Activated CD8-positive, alpha-beta memory T cell treated with anti-CD3 and anti-CD28 coated beads, Interleukin-2, amount 50 U/mL, for 4 hours (primary cell): ENCODE results near the gene SDR42E2.
A peak's percentile ranks its signal among the peaks of the same experiment; 100 is the strongest.
"Not testable (repeated sequence)": the region's sequence is repeated elsewhere in the genome, so short reads cannot be mapped to it uniquely, and the experiment has no call there.

Source experiments
- DNase-seq: peaks from one replicate; pipeline ENCODE4 v3.0.0-alpha.2; 2020

The SDR42E2 gene

DNA sequence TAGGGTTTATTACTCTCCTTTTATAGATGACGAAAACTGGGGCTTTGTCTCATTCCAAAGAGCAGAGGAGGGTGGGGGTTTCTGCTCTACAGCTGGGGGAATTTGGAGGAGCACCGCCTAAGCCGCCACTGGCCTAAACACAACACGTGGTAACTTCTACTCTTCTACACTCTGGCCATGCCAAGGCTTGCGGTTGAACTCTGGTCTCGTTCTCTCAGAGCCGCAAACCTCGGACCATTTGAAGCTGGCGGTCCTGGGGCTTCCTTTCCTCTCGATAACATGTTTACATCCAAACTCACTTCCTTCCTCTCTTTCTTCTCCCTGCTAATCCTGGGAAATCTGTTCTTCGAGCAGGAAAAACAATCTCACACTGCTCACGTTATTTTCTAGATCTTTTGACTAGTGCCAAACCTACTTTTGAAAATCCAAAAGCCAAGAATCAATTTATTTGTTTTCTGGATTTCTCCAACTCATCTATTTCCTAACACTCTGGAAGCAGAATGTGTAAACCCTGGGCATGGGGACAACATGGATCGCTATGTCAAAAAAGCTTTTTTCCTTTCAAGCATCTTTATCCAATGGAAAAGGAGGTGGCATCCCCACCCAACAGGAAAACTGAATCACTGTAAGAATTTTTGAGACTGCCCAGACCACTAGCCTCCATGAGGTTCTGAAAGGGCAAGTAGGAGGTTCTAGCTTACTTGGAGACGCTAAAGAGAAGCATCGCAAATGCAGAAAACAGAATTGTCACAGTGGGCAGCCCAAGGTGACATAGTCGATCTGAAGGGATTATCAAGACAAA is 30.2 kb downstream of the SDR42E2 start:
- peak; percentile 62 for DNase-seq

DNA sequence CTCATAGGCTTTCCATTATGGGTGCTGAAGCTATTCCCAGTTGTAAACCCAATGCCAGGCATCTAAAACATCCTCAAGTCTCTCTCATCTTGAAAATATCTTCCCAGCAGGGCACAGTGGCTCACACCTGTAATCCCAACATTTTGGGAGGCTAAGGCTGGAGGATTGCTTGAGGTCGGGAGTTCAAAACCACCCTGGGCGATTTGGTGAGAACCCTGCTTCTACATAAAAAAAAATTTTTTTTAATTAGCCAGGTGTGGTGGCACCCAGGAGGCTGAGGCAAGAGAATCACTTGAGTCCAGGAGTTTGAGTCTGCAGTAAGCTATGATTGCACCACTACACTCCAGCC is 30.7 kb downstream of the SDR42E2 start:
- no peak for DNase-seq

DNA sequence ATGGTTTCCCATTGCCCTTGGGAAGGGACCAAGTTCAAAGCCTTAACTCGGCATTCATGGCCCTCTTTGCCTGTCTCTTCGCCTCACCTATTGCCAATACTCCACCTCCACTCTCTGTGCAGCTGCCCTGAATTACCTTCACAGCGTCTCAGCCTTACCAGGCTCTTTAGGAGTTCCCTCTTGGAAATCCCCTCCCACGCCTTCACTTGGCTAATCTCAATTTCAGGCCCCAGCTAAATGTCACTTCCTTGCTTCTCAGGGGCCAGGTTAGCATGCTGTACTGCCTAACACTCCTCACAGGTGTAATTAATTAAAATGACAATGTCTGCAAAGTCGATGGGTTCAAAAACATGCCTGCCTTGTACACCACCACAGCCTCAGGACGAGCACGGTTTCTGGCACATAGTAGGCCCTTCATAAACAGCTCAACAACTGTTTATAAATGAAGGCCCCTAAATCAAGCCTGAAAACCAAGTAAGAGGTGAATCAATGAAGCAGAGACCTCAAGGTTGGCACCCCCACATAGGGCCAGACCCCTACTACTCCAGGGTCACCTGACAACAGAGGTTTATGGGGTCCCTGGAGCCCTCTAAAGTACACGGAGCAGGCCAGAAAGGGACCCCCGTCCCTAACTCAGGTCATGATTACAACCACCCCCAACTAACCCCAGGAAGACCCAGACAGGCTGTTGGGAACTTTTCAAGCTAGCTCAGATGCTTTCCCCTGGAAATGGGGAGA is 32.6 kb downstream of the SDR42E2 start:
- DNase-seq = peak; percentile 23

DNA sequence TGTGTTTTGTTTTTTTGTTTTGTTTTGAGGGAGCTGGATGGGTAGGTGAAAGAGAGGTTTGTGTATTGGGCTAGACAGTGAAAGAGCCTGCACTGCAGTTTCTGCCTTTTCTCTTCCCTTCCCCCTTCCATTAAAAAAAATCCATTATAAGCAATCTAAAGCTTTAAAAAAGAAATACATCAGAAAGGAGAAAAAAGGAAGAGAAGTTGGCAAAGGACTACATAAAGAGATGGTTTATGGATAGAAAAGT is 33.1 kb downstream of the SDR42E2 start:
- no peak for DNase-seq

DNA sequence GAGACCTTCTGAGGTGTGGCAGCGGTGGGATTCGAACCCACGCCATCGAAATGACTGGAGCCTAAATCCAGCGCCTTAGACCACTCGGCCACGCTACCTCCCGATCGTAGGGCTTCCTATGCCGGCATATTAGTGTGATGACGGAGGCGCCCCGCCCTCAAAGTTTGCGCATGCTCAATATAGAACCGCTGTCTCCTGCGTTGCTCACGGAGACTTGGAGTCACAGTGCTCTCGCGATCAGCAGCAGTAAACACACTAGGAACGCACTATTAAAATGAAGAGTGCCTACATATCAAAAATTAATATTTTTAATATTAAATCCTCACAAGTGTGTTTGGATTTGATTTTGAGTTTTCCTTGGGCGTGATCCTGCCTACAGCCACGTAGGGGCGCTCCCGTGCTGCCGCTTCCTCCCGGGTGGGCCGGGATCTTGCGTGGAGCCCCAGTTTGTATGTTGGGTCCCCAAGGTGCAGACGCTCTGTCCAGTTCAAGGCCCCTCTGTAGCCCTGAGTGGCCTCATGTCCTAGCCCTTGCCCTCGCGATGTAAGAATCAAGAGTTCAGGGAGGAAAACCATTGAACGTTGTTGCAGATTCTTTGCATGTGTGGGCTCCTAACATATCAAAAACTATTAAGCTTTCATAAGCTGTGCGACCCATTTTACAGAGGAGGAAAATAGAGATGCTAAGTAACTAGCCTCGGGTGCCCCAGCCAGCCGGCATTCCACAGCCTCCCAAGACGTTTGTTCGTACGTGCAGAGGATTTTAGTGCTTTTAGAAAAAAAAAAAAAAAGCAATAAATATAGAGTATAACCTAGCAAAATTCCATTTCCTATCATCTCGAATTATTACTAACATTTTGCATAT is 33.6 kb downstream of the SDR42E2 start:
- DNase-seq = peak; percentile 89

DNA sequence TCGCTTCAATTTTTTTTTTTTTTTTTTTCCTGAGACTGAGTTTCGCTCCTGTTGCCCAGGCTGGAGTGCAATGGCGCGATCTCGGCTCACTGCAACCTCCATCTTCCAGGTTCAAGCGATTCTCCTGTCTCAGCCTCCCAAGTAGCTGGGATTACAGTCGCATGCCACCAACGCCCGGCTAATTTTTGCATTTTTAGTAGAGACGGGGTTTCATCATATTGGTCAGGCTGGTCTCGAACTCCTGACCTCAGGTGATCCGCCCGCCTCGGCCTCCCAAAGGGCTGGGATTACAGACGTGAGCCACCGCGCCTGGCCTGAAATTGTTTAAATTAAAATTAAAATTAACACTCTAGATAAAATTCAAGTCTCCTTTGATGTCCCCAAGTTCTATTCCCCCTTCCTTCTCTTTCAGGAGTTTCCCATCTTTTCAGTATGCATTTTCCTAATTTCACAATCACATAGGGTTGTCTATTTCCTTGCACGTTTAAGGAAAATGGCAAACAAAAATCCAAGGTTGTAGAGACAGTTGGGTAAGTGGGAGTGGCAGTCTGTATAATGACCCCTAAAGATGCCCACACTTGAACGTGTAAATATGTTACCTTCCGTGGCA is 34.4 kb downstream of the SDR42E2 start:
- not testable (repeated sequence) for DNase-seq

DNA sequence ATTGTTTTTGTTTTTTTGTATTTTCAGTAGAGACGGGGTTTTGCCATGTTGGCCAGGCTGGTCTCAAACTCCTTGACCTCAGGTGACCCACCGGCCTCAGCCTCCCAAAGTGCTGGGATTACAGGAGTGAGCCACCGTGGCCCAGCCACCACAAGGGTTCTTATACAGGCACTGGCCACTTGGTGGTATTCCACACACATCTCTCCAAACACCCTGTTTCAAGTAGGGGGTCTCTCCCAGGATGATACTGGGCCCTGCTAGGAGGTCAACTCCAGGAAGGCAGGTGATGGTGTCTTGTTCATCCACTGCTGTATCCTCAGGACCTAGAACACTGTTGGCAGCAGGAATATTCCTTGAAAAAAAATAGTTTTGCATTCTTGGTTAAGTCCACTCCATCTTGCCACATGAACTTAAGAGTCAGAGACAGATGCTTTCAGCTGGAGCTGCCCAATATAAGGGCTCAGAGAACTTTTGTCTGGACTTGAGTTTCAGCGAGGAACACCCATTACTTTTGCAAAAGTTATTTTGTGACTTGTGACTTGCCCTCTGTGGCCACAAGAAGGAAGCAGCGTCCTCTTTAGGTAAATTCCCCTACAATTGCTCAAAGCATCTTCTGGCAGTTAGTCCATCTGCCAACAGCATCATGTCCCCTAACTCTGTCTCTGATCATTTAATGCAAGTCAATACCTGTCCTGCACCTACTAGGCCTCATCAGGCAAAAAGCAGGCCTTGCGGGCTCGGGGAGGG is 36.4 kb downstream of the SDR42E2 start:
- DNase-seq = no peak

DNA sequence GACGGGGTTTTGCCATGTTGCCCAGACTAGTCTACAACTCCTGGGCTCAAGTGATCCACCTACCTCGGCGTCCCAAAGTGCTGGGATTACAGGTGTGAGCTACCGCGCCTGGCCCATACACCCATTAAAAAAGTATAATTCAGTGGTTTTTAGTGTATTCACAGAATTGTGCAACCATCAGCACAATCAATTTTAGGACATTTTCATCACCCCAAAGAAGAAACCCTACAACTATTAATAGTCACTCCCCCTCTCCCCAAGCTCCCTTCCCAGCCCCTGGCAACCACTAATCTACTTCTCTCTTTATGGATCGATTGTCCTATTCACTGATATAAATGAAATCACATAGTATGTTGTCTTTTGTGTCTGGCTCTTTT is 39.9 kb downstream of the SDR42E2 start:
- DNase-seq = no peak

DNA sequence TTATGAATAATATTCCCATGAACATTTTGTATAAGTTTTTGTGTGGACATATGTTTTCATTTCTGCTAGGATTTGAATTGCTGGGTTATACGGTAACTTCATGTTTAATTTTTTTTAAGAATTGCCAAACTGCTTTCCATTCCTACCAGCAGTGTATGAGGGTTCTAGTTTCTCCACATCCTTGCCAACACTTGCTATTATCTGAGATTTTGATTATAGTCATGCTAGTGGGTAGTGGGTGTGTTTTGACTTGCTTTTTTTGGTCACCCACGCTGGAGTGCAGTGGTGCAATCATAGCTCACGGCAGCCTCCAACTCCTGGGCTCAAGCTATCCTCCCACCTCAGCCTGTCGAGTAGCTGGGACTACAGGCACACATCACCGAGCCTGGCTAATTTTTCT is 40.8 kb downstream of the SDR42E2 start:
- DNase-seq = no peak

DNA sequence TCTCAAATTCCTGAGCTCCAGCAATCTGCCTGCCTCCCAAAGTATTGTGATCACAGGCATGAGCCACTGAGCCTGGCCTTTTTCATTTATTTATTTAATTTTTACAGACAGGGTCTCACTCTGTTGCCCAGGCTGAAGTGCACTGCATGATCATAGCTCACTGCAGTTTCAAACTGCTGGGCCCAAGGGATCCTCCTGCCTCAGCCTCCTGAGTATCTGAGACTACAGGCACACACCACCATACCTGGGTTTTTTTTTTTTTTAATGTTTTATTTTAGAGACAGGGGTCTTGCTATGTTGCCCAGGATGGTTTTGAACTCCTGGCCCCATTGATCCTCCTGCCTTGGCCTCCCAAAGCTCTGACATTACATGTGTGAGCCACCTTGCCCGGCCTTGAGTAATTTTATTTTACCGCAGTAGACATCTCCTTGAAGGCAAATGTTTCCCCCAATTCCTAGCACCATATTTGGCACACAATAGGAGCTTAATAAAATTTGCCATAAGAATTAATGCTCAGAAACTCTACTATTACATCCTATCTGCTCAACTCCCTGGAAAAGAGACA is 41.9 kb downstream of the SDR42E2 start:
- no peak for DNase-seq

DNA sequence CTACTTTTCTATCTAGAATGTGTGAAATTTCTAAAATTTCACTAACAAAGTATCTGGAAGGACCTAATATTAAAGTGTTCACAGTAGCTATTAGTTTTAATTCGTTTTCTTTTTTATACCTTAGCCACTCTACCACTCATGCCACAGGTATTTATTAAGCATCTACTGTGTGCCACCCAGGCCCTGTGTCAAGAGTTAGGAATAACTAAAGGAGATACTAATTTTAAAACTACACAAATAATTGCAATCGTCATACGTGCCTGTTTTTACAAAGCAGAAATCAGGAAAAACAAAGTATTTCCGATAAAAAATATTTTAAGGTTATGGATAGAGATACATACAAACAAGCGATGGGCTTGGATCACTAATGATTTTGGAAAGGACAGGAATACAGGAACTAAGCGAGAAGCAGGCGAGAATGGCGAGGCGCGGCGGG is 43.3 kb downstream of the SDR42E2 start:
- no peak for DNase-seq

DNA sequence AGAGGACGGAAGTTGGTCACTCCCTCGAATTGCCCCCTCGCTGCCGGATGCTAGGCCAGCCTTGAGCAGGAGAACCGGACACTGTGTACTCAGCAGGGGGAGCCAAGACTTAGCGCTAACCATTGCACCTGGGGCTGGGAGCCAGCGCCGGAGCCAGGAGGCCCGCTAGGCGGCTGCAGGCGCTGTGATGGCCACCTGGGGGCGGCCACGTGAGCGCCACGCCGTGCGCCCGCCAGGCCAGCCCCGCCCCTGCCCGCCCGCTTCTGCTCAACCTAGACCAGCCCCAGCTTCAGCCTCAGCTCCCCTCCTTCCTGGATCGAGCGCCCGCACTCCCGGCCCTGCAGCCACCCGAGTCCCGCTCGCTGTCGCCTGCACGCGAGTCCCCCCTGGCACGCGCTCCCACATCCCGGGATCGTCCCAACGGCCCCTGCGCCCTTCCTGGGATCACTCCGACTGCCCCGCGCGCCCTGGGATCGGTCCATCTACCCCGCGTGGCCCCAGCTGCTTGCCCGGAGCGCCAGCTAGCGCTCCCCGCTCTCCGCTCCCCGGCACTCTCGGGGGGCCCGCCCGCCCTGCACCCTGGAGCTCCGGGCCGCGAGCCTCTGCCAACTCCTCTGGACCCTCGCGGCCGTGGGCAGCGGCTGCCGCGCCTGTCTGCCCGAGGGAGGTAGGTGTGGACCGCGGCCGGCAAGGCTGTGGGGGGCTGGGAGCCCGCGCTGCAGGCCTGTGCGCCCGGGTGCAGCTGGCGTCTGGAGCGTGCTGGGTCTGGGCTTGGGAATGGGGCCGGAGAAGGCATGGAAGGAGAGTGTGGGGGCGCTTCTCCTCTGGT is 43.9 kb downstream of the SDR42E2 start, which contains the start of gene EEF2K:
TSS of gene EEF2K (plus strand) at position 266 of the 829 bp plus-strand sequence. CDS start 19,452 bp downstream, outside the sequence.
- DNase-seq = peak; percentile 81

DNA sequence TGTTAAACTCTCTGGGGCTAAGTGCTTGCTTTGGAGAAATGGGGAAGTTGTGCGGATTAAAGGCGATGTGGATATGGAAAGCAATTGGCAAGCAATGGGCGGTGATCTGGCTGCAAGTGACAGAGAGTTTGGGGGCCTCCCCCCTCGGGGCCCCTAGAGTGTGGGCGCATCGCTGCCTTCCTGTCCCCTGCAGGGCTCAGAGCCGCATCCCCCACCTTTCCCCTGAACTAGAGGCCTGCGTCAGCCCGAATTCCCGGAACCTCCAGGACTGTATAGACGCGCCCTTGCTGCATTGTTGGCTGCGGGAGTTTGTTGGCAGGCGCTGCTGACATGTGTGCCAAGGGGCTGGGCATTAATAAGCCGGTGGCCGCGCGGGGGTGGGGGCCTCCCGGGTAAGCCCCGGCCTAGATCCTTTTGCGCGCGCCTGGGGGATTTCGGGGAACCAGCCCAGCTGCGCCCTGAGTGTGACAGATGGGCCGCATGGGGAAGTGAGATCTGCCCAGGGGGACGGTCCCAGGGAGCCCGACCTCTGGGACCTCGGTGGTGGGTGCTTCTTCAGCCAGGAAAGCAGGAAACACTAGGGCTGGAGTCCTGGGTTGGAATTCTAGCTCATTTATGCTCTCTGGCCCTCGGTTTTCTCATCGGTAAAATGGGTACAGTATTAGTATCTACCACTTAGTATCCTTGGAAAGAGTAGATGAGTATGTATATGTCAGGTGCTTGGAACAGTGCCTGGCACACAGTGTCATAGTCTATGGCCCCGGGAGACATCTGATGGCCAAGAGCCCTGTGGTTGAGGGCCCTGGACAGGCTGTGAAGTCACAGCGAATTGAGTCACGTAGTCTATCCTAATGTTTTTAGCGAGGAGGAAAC is 44.8 kb downstream of the SDR42E2 start:
- DNase-seq = peak; percentile 57

DNA sequence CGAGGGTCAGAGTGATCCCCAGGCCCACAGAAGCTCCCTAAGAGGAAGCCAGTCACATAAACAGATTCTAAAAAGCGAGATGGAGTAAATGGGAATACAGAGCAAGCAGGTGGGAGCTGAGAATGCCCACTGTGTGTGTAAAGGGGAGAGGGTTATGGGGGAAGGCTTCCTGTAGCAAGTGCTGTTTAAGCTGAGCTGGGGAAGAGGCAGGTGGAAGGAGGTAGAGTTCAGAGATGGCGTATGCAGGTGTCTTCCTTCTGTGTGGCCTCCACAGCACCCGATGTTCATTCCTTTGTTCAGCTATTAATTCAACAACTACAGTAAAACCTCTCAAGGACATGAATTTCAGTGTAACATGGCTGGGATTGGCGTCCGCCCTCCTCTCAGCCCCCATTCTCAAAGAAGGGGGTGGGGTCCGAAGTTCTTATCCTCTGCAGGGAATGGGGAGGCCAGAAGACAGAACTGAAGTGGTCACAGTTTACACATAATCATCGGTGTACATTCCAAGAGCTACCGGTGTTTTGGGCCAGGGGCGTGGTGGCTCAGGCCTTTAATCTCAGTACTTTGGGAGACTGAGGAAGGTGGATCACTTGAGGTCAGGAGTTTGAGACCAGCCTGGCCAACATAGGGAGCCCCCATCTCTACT is 45.5 kb downstream of the SDR42E2 start:
- DNase-seq = no peak

DNA sequence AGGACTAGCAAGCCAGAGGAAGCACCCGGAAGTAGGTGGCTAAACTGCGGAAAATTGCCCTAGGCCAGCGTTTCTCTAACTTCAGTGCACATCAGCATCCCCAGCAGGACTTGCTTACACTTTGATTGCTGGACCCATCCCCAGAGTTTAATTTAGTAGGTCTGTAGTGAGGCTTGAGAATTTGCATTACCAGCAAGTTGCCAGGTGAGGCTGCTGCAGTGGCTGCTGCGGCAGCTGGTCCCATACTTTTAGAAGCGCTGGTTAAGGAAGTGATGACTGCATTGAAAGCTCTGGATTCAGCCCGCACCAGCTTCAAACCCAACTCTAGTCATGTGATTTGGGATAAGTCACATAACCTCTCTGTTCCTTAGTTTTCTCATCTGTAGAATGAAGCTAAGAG is 48.0 kb downstream of the SDR42E2 start:
- no peak for DNase-seq

DNA sequence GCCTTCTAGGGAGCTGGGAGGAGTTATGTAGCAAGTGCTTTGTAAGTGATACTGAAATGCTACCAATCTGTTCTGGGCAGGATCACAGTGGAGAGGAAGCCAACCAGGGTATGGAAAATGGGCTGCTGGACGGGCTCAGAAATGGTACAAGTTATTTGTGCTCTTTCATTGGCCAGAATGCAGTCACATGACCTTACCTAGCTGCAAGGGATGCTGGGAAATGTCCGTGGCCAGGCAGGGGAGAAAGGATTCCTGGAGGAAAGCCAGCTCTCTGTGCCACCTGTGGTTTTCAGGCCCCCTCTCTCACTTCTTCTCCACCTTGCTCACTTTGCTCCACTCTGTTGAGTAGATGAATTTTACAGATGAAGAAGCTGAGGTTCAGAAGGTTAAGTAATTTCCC is 48.5 kb downstream of the SDR42E2 start:
- no peak for DNase-seq

DNA sequence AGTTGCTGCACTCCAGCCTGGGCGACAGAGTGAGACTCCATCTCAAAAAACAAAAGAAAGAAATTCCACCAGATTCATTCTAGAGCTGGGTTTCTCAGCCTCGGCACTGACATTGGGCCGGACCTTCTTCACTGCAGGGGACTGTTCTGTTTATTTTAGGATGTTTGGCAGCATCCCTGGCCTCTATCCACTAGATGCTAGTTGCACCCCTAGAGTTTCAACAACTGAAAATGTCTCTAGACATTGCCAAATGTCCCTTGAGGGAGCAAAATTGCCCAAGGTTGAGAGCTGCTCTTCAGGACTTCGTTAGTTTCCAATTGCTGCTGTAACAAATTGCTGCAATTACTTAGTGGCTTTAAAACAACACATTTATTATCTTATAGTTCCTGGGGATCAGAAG is 50.9 kb downstream of the SDR42E2 start:
- DNase-seq = no peak

DNA sequence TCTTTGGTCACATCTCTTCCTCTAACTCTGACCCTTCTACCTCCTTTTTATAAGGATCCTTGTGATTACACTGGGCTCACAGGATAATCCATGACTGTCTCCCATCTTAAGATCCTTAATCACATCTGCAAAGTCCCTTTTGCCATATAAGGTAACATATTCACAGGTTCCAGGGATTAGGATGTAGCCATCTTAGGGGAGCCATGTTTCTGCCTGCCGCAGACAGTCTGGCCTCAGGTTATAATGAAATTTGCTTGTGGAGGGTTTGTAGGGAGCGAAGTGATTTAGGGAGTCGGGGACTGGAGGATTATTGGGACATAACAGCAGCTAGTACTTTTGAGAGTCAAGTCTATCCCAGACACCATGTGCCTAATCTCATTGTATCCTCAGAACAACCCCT is 51.5 kb downstream of the SDR42E2 start:
- no peak for DNase-seq

DNA sequence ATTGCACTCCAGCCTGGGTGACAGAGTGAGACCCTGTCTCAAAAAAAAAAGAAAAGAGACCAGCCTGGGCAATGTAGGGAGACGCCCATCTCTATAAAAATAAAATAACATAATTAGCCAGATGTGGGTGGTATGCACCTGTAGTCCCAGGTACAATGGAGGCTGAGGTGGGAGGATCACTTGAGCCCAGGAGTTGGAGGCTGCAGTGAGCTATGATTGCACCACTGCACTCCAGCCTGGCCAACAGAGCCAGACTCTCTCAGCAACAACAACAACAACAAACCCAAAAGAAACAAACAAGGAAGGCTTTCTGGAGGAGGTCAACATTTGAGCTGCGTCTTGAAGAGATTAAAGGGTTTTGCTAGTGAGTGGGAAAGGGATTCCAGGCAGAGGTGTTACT is 52.1 kb downstream of the SDR42E2 start:
- DNase-seq = no peak

DNA sequence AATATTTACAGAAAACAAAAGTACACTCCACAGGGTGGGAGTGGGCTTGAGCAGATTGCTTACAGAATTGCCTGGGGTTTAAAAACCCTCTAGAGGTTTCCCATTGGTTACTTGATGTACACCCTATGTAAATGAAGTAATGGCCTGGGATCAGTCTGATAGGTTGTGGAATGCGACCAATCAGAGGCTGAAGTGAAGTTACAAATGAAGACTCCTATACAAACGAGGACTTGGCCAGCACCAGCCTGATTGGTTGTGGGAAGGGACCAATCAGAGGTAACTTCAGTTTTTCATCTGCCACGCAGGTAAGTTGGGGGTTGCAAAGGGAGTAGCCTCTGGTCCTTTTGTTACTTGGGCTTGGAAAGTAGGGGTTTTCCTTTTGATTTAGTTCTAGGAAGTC is 52.6 kb downstream of the SDR42E2 start:
- DNase-seq = no peak
